MG63 (cell line): Measurements from ENCODE around the gene SF3B5. TPM values are rescaled to one million over a fixed set of nuclear protein-coding genes. Genes with fewer than 3 reads are reported as not detected.

Source experiments
- DNase-seq: peaks from one replicate; pipeline ENCODE4 v3.0.0-alpha.2; 2020
- H3K27me3 ChIP-seq: fragments of 250-450 bp; sonication (Bioruptor Pico); 2 replicates; pipeline ENCODE4 v1.5.1; 2020; ENCODE audit warnings: mild to moderate bottlenecking, moderate library complexity
- H3K36me3 ChIP-seq: fragments of 250-450 bp; sonication (Bioruptor Pico); 2 replicates; pipeline ENCODE4 v1.5.1; 2020; ENCODE audit warnings: mild to moderate bottlenecking, moderate library complexity
- H3K4me3 ChIP-seq: fragments of 250-450 bp; sonication (Bioruptor Pico); 2 replicates; pipeline ENCODE4 v1.5.1; 2020; ENCODE audit warnings: mild to moderate bottlenecking, moderate library complexity
- H3K9me3 ChIP-seq: fragments of 250-450 bp; sonication (Bioruptor Pico); 2 replicates; pipeline ENCODE4 v1.5.1; 2020; ENCODE audit warnings: mild to moderate bottlenecking, moderate library complexity
- total RNA-seq: library from RNA; depleted of rRNA; stranded (reverse); fragments of >200 nt; shearing (Covaris generic); gene quantifications from 2 replicates; pipeline ENCODE4 v1.2.3, GENCODE V29; 2014; ENCODE audit warnings: low replicate concordance

Gene SF3B5
- total RNA-seq, 1 experiment from 2014 or later = 97.1 TPM

- no peak overlapping the region for H3K4me3 ChIP-seq
- H3K36me3 ChIP-seq = no peaks in the 10 kb centered on the region
- DNase-seq = no peak
Observed at GRCh38 chr6:144077871-144078270, 17.5 kb downstream of the SF3B5 start.

DNA sequence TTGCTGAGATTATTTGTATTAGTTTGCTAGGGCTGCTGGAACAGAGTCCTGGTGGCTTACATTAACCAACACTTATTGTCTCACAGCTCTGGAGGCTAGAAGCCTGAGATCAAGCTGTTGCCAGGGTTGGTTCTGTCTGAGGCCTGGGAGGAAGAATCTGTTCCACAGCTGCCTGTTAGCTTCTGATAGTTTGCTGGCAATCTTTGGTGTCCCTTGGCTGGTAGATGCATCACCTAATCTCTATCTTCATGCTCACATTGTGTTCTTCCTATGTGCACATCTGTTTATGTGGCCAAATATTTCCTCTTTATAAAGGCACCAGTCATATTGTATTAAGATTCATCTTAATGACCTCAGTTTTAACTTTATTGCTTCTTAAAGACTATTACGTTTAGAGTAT lies 19.5 kb downstream of the SF3B5 start:
- Histone ChIP-seq H3K9me3 (no peaks in the 10 kb centered on the region), H3K27me3 (0 out of 2 replicates have a peak, but pooled peaks cover 3% of the 10 kb centered on the region), H3K36me3 (no peaks in the 10 kb centered on the region), H3K4me3 (no peak overlapping the region)
- no peak for DNase-seq

More at GRCh38 chr6:144077871-144078270, 17.5 kb downstream of the SF3B5 start:
- Histone ChIP-seq H3K9me3 (no peaks in the 10 kb centered on the region), H3K27me3 (no peaks in the 10 kb centered on the region)

- DNase-seq = no peak
- Histone ChIP-seq H3K4me3 (no peak overlapping the region), H3K9me3 (no peaks in the 10 kb centered on the region), H3K36me3 (no peaks in the 10 kb centered on the region), H3K27me3 (0 out of 2 replicates have a peak, but pooled peaks cover 3% of the 10 kb centered on the region)
Observed at GRCh38 chr6:144075187-144075586, 20.2 kb downstream of the SF3B5 start.

DNA sequence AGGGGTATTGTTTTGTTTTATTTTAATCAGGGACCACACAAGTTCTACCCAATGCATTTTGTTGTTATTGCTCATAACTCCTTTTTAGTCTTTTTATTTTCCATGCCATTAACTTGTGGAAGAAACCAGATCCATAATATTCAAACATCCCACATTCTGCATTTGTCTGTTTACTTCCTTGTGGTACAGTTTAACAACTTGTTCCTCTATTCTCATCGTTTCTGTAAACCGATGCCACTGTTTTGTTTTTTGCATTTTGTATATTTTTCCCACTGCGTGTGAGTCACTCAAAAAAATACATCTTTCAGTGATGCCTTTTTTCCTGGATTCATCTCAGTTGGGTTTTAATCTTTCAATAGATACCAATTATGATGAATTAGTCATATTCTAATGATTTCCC lies 22.3 kb downstream of the SF3B5 start:
- Histone ChIP-seq H3K4me3 (no peak overlapping the region), H3K36me3 (no peaks in the 10 kb centered on the region), H3K27me3 (0 out of 2 replicates have a peak, but pooled peaks cover 5% of the 10 kb centered on the region), H3K9me3 (no peaks in the 10 kb centered on the region)
- DNase-seq = no peak

- no peaks in the 10 kb centered on the region for H3K9me3 ChIP-seq
Observed at GRCh38 chr6:144069506-144069905, 25.9 kb downstream of the SF3B5 start.

DNA sequence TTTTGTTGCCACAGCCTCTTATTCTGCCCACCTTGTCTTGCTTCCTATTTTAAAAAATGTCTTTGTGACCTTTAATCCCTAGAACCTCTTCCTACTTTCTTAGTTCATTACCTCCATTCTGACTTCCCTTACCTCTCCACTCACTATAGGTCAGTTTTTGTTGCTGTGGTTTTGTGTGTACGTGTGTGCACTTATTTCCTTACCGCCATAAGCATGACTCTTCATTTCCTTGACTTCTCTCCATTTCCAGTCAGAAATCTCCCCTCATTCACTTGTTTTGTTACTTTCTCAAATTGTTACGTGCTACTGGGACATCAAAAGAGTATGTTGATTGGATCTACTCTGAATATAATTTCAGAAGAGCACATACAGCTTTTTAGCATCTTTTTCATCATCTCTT lies 26.6 kb downstream of the SF3B5 start:
- Histone ChIP-seq H3K36me3 (no peaks in the 10 kb centered on the region), H3K4me3 (no peak overlapping the region), H3K27me3 (peaks cover 37% of the 10 kb centered on the region), H3K9me3 (no peaks in the 10 kb centered on the region)
- DNase-seq = no peak

More at GRCh38 chr6:144069506-144069905, 25.9 kb downstream of the SF3B5 start:
- H3K27me3 ChIP-seq = peaks cover 30% of the 10 kb centered on the region
- H3K4me3 ChIP-seq = no peak overlapping the region
- DNase-seq = no peak
- H3K36me3 ChIP-seq = no peaks in the 10 kb centered on the region

DNA sequence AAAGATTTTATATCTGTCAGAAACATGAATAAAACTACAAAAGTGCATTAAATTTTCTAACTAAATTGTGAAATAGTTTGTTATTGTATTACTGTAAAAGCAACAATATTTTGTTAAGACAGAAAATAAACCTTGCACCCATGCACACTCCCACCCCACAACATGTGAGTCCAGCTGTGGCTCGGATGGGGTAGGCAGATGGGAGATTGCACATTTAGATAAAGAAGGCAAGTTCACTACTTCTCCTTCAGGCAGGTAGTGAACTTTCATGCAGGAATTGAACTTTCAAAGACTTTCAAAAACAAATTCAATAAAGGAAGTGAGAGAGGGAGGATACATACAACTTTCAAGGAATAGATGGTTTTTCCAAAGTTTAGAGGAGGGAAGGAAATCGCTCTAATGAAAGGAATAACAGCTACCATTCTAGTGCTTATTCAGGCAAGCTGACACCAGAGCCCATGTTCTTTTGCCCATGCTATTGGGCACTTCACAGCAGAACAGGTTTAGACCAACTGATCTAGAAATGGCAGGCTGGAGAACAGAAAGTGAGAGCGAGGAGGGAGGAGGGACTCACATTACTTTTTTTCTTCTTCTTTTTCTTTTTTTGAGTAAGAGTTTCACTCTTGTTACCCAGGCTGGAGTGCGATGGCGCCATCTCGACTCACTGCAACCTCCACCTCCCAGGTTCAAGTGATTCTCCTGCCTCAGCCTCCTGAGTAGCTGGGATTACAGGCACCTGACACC lies 28.5 kb downstream of the SF3B5 start:
- Histone ChIP-seq H3K4me3 (no peak overlapping the region), H3K36me3 (no peaks in the 10 kb centered on the region), H3K27me3 (peaks cover 49% of the 10 kb centered on the region), H3K9me3 (no peaks in the 10 kb centered on the region)
- DNase-seq = no peak

DNA sequence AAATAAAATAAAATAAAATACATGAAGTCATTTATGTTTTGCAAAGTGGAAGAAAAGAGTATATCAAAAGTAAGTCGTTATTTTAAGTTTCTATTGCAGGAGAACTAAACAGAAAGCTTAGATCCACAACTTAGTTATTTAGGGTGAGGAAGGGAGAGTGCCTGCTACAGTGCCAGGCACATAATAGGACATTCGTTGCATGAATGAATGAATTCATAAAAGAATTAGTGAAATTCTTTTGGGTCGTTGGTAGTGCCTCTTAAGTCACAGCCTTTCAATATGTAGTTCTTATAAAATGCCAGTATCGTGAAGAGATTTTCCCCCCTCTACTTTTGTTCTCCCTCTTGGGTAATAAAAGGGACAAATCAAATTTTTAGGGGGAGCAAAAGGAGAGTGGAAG lies 29.1 kb downstream of the SF3B5 start:
- Histone ChIP-seq H3K27me3 (peaks cover 49% of the 10 kb centered on the region), H3K4me3 (no peak overlapping the region), H3K36me3 (no peaks in the 10 kb centered on the region), H3K9me3 (no peaks in the 10 kb centered on the region)
- no peak for DNase-seq

GRCh38 chr6:144065213-144065660 lies 30.1 kb downstream of the SF3B5 start:
- no peak for DNase-seq
- H3K36me3 ChIP-seq = no peaks in the 10 kb centered on the region
- no peak overlapping the region for H3K4me3 ChIP-seq
- H3K27me3 ChIP-seq = peaks cover 52% of the 10 kb centered on the region
- H3K9me3 ChIP-seq = no peaks in the 10 kb centered on the region

DNA sequence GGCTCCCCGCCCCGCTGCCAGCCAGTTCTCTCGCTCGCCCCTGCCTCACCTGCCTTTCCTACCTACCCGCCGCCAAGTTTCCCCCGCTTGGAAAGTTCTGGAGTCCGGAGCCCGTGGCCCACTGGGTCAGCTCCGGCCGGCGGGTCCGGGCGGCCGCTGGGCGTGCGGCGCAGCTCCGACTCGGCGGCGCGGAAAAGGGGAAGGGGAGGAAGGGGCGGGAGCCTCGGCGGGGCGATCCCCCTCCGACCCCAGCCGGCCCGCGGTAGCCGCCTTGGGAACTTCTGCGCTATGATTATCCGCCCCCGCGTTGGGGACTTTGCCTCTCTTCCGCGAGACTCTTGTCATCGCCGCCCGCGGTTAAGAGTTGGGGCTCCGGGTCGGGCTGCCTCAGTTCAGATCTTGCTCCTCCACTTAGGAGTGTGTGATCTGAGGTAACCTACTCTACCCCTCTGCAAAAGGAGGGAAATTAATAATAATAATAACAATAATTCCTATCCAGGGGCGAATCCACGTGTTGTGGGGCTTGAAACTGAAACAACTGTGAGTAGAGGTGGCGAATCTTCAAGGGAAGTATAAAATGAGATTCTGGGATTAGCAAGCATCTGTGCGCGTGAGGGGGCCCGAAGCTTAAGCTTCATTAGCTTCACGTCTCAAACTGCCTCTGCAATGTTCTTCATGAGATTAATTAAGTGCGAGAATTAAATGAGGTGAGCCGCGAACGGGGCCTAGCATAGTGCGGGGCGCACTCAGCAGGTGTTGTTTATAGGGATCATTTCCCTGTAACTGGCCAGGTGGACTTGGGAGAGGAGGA lies 30.8 kb downstream of the SF3B5 start:
- DNase-seq = no peak
- Histone ChIP-seq H3K4me3 (peak overlapping the region; percentile 52), H3K27me3 (peaks cover 52% of the 10 kb centered on the region), H3K9me3 (no peaks in the 10 kb centered on the region), H3K36me3 (no peaks in the 10 kb centered on the region)

- Histone ChIP-seq H3K9me3 (no peaks in the 10 kb centered on the region), H3K4me3 (peak overlapping the region; percentile 52), H3K27me3 (peaks cover 52% of the 10 kb centered on the region), H3K36me3 (no peaks in the 10 kb centered on the region)
- peak; percentile 37 for DNase-seq
Observed at GRCh38 chr6:144063744-144064401, 31.5 kb downstream of the SF3B5 start.

DNA sequence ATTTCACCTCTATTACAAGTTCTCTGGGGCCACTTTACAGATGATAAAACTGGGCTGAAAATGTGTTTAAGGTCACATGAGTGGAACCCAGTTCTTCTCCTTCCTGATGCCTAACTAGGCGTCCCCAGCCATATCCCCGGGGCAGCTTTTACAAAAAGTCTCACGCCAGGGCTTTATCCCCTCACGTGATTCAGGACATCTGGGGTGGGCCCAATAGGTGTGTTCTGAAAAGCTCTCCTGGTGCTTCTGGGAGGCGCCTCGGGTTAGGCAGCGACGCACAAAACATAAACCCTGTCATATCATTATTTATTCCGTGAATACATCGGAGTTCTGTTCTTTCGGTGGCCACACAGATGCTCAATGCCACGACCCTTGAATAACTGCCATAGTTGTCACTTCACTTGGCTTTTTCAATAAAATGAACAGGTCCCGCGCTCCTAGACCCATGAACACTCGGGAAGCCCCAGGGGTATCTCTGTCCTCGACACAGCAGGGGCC lies 32.1 kb downstream of the SF3B5 start:
- H3K9me3 ChIP-seq = no peaks in the 10 kb centered on the region
- no peaks in the 10 kb centered on the region for H3K36me3 ChIP-seq
- H3K27me3 ChIP-seq = peaks cover 51% of the 10 kb centered on the region
- H3K4me3 ChIP-seq = peak overlapping the region; percentile 52
- no peak for DNase-seq

DNA sequence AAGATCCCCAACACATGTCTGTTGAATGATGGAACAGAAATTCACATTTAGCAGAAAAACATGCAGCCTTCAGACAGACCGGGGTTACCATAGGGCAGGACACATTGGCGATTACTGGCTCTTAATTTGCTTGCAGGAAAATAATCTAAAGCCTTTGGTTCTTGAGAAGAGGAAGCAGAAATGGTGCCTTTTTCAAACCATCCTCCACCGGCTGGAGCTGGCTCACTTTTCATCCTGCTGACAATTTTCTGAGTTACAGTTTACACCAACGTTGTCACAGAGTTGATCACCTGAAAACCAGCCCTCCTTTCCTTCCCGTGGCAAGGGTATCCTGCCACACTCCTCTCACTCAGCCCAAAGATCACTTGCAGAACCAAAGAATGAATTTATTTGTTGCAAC lies 32.6 kb downstream of the SF3B5 start:
- peaks cover 50% of the 10 kb centered on the region for H3K27me3 ChIP-seq
- DNase-seq = no peak
- no peaks in the 10 kb centered on the region for H3K36me3 ChIP-seq
- no peaks in the 10 kb centered on the region for H3K9me3 ChIP-seq
- no peak overlapping the region for H3K4me3 ChIP-seq

DNA sequence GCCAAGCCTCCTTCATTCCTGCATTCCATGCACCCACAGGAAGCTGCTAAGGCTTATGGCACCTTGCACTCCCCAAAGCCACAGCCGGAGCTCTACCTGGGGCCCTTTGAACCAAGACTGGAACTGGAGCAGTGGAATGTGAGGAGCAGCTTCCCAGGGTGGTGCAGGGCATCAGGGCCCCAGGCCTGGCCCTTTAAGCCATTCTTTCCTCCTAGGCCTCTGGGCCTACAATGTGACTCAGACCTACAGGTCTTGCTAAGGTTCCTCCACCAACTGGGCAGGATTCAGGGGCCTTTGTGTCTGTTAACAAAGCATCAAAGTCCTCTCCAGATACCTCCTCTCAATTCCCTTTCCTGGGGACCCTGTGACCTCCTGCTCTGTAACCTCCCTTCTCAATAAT lies 36.2 kb downstream of the SF3B5 start:
- H3K4me3 ChIP-seq = no peak overlapping the region
- H3K9me3 ChIP-seq = no peaks in the 10 kb centered on the region
- no peak for DNase-seq
- peaks cover 21% of the 10 kb centered on the region for H3K27me3 ChIP-seq
- no peaks in the 10 kb centered on the region for H3K36me3 ChIP-seq

DNA sequence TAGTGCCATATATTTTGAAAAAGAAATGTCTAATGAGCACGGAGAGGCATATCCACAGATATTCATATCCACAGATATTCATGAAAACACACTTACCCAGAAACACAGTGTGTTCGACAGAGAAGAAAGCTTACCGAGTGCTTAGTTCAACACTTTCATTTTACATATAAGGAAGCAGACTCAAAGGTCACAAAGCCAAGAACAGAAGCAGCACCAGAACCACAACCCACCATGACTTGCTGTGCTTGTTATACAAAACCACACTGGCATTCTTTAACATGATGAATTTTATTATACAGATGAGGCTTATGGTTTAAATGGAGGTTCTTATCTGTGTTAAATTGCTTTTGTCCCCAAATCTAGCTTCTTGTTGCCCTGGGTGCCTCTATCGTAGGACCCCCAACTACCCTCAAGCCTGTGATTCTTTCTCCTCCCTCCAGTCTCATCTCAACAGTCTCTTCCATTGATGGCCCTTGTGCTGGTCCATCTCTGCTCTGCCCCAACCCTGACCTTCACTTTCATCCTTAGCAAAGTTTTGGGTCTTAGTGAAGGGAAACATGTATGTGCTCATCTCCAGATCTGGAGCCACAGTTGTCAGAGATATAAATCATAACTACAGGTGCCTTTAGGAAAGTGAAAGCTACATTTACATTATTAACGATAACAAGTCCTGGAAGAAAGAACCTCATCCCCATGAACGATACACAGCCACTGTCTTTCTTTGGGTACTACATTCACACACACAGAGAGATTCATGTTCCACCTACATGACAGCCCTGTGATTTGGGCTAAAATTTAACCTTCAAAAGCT lies 40.0 kb downstream of the SF3B5 start:
- H3K9me3 ChIP-seq = no peaks in the 10 kb centered on the region
- 0 out of 2 replicates have a peak, but pooled peaks cover 1% of the 10 kb centered on the region for H3K27me3 ChIP-seq
- no peak for DNase-seq

GRCh38 chr6:144053601-144054000 lies 41.8 kb downstream of the SF3B5 start:
- Histone ChIP-seq H3K4me3 (no peak overlapping the region), H3K27me3 (no peaks in the 10 kb centered on the region), H3K9me3 (0 out of 2 replicates have a peak, but pooled peaks cover 3% of the 10 kb centered on the region), H3K36me3 (no peaks in the 10 kb centered on the region)
- no peak for DNase-seq

More for the DNA sequence above, 40.0 kb downstream of the SF3B5 start:
- no peaks in the 10 kb centered on the region for H3K36me3 ChIP-seq
- H3K4me3 ChIP-seq = no peak overlapping the region
